GM10847 (cell line): ENCODE measurements around the gene ANKRD53.

Experiments used
- POLR2A ChIP-seq: IDR thresholded peaks from 2 replicates; pipeline ENCODE4 v1.6.1; 2011; ENCODE audit not compliant: insufficient read length; ENCODE audit errors: extremely low read depth

Gene ANKRD53

DNA sequence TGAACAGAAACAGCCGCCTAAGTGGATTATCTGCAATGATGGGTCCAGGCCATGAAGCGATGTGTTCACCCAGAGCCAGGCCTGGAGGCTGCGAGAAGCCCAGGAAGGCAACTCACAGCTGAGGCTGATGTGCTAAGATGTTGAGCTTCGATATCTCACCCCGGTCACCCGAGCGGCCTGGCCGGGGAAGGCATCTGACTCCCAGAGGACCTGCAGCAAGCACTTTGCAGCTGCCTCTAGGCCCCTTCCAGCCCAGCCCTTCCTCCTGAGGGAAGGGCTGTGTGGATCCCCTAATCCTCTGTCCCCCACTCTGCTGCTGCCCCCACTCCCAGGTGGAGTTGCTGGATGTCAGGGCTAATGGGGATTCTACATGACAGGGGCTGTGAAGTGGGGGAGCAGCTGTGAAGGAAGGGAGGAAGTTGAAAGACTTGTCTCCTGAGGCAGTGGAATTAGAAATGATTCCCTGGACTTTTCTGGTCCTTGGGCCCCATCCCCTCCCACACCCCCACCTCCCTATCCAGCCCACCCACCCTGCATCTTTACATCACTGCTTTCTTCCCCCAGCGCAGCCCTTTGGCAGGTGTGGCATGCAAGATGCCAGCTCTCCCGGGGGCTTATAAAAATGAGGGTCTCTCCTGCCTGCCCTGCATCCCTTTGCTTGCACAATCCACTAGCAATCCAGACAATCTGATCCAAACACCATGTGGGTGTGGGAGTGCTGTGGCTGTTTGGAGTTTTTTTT, 38.4 kb upstream of the ANKRD53 start:
- TF ChIP-seq POLR2A: no peak

DNA sequence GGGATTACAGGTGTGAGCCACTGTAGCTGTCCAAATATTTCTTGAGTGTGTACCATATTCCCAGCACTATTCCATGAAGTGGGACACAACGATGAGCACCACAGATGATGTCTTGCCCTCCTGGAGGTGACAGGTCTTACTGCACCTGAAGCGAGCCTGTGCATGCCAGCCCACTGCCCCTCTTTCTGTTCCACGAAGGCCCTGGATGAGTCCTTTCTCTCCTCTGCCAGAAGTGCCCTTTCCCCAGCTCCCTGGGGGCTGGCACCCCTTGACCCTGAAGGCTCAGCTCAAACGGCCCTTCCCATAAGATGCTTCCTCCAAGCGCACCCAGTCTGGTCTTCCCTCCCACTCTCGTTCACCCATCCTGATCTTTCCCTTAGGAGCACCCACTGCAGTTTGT, 37.2 kb upstream of the ANKRD53 start:
- TF ChIP-seq POLR2A: no peak

DNA sequence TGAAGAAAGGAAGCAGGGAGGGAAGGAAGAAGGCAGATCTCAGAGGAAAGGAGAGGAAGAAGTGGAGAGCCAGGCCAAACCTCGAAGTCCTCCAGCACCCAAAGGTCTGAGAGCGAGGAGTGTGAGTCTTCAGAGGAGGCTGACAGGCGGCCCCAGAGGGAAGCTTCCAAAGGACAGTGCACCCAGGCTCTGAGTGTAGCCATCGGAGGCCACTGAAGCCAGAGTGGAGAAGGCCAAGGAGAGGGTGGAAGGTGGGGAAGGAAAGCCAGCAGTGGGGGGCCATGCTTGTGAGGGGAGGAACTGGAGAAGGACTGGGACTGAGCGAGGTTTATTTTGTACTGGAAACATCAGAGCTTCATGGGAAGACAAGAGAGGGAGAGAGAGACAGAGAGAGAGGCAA, 36.7 kb upstream of the ANKRD53 start:
- TF ChIP-seq POLR2A: no peak

DNA sequence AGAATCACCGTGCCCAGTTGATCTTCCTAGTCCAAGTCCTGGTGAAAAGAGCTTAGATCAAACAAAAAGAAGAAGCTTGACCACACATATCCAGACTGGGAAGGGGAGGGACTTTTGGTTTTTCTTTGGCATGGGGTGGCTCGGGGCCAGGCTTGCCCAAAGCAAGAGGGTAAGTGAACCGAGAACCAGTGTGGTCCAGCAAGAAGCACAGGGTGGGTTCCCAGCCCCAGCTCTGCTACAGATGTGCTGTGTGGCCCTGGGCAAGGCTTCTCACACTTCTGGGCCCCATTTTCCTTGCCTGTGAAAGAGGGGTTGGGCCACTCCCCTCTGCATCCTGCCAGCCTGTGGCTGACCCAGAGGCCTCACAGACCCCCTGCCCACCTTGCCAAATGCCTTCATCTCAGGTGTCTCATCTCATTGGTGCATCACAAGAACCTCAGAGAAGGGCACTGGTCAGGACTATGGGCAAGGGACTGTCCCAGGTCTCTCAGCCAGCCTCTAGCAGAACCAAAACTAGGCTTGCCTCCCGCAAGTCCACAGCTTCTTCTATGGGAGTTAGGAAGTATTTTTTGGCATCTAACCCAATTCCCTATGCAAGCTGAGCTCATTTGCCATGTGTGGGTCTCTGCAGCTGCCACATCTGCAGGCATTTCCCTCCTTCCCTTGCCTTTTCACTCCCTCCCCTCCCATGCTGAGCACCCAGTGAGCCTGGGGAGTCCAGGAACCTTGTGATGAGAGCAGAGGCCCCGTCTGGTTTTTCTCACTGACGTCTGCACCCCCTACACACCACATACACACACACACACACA, 35.8 kb upstream of the ANKRD53 start:
- TF ChIP-seq POLR2A: no peak

DNA sequence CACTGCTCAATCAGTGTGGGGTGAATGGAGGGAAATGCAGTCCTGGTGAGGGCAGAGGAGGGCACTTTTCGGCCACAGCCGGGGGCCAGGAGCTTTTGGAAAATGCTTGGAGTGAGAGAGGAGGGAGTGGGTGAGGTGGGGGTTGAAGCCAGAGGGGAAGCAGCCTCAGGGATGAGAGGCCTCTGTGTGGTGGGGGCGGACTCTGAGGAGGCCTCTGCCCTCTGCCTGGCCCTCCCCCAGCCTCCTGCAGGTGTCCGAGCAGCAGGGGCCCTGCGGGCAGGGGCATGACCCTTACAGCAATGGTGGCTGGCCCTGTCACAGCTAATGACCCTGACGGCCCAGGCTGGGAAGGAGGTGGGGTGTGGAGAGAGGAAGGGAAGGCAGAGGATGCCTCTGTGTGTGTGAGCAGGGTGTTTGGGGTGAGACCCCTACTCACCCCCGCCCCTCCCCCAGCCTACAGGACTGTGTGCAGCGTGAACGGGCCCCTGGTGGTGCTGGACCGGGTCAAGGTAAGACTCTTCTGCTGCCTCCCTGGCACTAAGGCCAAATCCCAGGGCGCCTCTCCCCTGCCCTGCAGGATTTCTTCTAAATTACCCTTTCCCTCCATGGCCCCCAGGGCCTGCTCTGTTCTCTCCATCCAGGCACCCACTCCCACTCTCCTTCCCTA, 35.1 kb upstream of the ANKRD53 start:
- no peak for TF ChIP-seq POLR2A

DNA sequence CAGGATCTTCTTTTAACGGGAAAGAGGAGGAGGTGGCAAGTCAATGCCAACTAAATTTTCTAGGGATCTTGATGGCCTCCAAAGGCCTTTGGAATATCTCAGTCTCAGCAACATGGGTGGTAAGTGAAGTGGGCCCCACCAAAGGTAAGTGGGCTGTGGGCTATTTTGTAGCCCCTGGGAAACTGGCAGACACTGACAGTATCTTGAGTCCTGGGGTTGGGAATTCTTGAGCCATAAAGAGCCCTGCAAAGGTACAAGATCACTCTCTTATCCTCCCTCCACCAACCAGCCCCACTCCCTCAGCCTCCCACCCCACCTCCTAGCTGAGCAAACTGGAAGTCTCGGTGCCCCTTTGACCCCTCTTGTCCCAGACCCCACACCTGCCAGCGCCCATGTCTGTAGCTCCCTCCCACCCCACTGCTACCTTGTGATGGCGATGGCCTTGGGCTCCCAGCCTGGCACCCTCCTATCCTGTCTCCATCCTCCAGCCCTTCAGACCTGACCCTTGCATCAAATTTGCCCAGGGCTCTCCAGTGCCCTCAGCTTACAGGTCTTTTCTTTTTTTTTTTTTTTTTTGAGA, 34.2 kb upstream of the ANKRD53 start:
- no peak for TF ChIP-seq POLR2A

DNA sequence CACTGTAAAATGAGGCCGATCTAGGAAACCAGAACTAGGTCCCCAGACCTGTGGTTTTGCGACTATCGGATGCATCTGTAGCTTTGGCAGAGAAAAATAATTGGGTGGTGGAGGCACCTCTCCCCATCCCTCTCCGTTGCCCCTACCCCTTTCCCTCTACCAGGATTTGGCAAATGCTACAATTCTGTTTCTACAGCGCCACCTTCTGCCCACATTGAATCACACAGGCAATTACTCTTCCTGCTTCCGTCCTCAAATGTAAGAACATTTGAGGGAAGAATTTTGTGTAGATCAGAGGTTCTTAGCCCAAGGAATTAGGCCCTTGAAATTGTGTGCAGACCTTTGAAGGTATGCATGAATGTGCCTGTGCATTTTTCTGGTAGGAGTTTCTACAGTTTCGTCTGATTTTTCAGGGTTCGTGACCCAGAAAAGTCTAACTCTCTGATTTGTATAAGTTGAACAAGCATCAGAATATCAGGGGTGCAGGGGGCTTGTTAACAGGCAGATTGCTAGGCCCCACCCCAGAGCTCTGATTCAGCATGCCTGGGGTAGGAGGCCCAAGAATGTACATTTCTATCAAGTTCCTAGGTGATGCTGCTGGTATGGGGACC, 31.5 kb upstream of the ANKRD53 start:
- no peak for TF ChIP-seq POLR2A

DNA sequence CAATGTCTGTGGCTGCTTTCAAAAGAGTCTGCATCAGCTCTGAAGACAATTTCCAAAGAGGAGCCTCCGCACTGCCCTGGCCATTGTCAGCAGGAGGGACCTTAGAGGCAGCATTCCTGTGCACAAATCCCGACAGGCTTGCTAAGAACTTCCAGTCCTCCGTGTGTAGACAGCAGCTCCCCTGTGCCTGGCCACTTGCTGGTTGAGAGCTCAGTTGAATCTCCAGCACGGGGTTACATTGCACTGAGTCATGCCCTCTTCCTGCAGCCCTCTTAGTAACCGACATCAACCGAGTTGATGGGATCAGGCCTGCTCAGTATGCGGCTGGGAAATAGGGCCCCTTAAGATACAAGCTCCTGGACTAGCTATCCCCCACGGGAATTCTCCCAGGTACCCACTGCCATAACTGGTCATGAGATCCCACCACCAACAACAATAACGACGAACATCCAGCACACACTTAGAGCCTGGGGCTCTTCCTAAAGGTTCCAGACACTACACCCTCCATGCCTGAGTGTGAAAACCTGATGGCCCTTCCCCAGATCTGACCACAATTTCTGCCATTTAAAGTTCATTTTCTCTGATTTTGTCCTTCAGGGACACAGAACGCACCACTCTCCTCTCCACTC, 30.8 kb upstream of the ANKRD53 start:
- TF ChIP-seq POLR2A: no peak

DNA sequence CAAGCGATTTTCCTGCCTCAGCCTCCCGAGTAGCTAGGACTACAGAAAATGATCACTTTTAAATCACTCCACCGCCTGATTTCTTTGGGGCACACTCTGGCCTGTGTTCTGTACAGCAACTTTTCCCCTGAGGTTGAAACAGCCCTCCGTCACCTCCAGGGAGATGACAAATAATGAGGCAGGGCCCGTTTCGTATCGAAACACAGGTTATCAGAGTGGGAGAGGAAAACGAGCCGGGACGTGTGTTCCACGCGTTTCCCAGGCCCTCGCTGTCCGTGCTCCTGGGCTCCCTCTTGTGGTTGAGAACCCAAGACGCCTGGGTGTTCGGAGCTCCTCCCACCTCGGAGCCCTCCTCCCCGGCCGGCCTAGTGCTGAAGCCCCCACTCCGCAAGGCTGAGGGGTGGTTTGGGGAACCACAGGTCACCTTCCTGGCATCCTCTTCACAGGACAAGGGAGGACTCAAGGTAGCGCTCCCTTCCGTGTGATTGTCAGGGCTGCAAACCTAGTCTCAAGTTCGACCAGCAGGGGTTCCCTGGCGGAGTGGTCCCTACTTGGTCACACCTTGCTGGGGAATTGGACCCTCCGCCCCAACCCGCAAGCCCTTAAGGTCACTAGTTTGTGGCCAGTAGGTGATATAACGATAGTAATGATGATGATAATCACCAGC, 30.0 kb upstream of the ANKRD53 start:
- TF ChIP-seq POLR2A: no peak

DNA sequence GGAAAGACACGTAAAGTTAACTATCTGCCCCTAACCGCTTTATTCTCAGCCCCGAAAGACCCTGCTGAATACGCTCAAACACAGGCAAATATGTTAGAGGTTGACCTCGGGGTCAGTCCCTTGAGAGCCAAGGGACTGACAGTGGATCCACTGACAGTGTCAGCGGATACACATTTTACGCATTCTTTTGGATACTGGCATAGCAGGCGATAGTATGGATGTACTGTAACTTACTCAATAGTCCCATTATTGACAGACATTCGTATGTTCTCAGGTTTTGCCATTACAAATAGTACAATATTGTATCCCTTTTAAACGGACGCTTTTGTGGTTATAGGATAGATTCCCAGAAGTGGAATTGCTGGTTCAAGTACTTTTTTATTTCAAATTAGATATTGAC, 29.3 kb upstream of the ANKRD53 start:
- TF ChIP-seq POLR2A: no peak

DNA sequence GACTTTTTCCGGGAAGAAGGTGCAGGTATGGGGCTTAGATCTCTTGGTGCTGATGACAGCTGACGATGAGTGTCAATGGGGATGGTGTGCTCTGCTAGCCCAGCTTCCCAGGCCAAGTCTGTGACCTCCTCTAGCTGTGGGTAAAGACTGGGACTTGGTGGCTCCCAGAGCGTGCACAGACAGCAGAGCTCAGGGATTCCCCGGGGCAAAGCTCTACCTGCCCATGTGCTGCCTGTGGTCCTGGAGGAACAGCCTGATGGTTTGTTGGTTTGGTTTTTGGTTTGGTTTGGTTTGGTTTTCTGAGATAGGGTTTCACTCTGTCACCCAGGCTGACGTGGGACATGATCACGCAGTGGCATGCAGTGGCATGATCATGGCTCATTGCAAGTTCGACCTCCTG, 23.5 kb upstream of the ANKRD53 start:
- TF ChIP-seq POLR2A: no peak

DNA sequence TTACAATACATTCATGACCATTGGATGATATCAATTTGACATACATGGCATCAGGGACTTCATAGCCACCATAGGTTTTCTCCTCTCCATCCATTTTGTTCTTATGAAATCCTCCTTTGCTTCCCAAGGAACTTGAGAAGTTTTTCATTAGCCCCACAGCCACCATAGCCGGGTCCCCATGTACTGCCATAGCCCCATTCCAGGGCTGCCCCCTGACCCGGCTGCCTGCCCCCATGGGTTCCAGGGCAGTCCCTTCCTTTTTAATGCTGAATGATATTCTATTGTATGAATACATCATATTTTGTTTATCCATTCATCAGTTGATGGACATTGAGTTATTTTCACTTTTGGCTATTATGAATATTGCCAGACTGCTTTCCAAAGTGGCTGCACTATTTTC, 22.3 kb upstream of the ANKRD53 start:
- no peak for TF ChIP-seq POLR2A

DNA sequence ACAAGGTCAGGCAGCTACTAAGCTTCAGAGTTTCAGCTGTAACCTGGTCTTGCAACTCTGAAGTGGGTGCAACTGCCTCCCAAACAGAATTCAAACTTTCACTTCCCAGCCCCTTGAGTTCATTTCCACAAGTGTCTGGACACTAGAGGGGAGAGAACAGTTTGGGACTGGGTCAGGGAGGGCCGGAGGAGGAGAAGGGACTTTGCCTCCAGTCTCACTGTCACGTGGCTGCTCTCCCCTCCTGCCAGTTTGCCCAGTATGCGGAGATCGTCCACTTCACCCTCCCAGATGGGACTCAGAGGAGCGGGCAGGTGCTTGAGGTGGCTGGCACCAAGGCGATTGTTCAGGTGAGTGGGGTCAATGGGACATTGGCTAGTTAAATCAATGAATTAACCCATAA, 20.6 kb upstream of the ANKRD53 start:
- TF ChIP-seq POLR2A: no peak

DNA sequence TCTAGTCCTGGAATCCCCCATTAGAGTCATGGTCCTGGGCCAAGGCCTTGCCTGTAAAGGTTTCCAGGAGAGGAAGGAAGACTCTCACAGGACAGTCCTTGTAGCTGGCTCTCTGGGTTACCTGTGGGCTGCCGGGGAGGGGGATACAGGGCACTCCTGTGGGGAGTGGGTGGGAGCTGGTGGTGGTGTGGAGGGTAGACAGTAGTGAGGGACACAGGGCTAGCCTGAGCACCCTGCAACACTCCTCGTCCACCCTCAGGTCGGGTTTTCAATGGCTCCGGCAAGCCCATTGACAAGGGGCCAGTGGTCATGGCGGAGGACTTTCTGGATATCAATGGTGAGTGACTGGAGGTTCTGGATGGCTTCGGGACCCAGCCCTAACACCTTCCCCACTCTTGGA, 19.7 kb upstream of the ANKRD53 start:
- no peak for TF ChIP-seq POLR2A

DNA sequence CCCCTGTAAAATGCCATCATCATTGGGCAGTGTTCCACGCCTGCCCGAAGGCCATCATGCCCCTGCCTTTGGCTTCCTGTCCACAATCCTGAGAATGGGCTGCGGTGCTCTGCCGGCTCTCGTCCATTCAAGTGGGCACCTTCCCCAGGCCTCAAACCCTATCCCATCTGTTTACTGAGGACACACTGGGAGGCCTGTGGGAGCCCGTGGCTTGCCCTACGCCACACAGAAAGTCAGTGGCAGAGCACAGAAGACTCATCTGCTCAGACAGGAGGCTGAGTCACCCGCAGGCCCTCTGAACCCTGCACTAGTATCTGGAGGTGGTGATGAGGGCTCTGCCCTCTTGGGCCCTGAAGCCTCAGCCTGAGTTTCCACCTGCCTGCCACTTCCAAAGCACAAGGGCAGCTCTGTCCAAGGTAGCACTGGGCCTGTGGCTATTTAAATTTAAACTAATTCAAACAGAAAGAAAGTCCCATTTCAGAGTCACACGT, 19.1 kb upstream of the ANKRD53 start:
- TF ChIP-seq POLR2A: no peak
